Fibroblast of pulmonary artery (primary cell): ENCODE measurements around the gene GRIP1.

ENCODE experiments used
- DNase-seq: peaks from one replicate; pipeline ENCODE4 v3.0.0-alpha.2; 2010; ENCODE audit warnings: low read depth
- H3K4me3 ChIP-seq: replicated peaks from 2 replicates; pipeline ENCODE4 v1.5.1; 2011; ENCODE audit warnings: low read depth, mild to moderate bottlenecking, control low read depth, low read length, moderate library complexity
- TF ChIP-seq, protein P1 (sequence below): IDR thresholded peaks from 2 replicates; pipeline ENCODE4 v1.5.1; 2011; ENCODE audit warnings: mild to moderate bottlenecking, control low read depth, low read length, inconsistent platforms; ENCODE audit errors: missing control alignments

GRIP1 gene

GRCh38 chr12:66594688-66595087 lies 84.2 kb downstream of the GRIP1 start:
- TF ChIP-seq, protein P1, sequence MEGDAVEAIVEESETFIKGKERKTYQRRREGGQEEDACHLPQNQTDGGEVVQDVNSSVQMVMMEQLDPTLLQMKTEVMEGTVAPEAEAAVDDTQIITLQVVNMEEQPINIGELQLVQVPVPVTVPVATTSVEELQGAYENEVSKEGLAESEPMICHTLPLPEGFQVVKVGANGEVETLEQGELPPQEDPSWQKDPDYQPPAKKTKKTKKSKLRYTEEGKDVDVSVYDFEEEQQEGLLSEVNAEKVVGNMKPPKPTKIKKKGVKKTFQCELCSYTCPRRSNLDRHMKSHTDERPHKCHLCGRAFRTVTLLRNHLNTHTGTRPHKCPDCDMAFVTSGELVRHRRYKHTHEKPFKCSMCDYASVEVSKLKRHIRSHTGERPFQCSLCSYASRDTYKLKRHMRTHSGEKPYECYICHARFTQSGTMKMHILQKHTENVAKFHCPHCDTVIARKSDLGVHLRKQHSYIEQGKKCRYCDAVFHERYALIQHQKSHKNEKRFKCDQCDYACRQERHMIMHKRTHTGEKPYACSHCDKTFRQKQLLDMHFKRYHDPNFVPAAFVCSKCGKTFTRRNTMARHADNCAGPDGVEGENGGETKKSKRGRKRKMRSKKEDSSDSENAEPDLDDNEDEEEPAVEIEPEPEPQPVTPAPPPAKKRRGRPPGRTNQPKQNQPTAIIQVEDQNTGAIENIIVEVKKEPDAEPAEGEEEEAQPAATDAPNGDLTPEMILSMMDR: no peak

GRCh38 chr12:66590275-66590985 lies 88.4 kb downstream of the GRIP1 start:
- no peak for DNase-seq
- H3K4me3 ChIP-seq: no peak overlapping the region
- TF ChIP-seq, protein P1: no peak

More at GRCh38 chr12:66594688-66595087, 84.2 kb downstream of the GRIP1 start:
- H3K4me3 ChIP-seq: no peak overlapping the region
- DNase-seq: peak; percentile 2

DNA sequence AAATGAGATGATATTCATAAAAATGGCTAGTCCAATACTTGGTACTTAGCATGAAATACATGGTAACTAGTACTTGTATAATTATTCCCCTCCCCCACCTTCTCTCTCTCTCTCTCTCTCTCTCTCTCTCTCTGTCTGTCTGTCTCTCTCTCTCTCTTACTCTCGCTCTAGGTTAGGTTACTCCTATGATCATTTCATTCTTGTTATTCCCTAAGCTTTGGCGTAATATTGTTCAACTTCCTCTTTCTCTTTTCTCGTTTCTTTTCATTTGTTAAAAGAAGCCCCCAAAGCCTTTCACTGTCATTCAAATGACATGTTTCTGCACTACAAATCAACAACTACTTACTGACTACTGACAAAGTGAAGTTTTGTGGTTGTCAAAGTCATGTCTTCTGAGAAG lies 89.8 kb downstream of the GRIP1 start:
- TF ChIP-seq, protein P1: no peak
- no peak for DNase-seq
- no peak overlapping the region for H3K4me3 ChIP-seq

- DNase-seq: no peak
- no peak overlapping the region for H3K4me3 ChIP-seq
- TF ChIP-seq, protein P1: no peak
Observed at GRCh38 chr12:66587912-66588311, 91.0 kb downstream of the GRIP1 start.

- DNase-seq: no peak
- TF ChIP-seq, protein P1: no peak
- no peak overlapping the region for H3K4me3 ChIP-seq
Observed at GRCh38 chr12:66584673-66585072, 94.2 kb downstream of the GRIP1 start.

- DNase-seq: no peak
- no peak overlapping the region for H3K4me3 ChIP-seq
- TF ChIP-seq, protein P1: no peak
Observed at GRCh38 chr12:66573605-66574004, 105.3 kb downstream of the GRIP1 start.

DNA sequence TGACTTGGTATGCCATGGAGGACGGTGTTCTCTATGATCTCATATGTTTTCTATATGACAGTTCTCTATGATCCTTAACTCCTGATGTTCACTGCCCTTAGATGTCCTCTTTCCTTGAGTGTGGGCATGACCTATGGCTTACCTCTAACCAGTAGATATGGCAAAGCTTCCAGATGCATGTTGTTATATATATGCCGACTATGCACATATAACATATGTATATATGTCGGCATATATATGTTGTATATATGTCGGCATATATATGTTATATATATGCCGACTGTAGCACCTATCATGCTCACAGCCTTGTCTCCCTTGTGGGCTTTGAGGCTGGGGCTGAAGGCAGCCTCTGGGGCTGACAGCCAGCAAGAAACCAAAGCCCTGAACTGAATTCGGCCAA lies 106.0 kb downstream of the GRIP1 start:
- no peak overlapping the region for H3K4me3 ChIP-seq
- TF ChIP-seq, protein P1: no peak
- no peak for DNase-seq
